GM18867 (cell line): ENCODE results near the gene CALU.

Experiments
- ATAC-seq: cut with Tn5 transposase; IDR thresholded peaks from one replicate; pipeline ENCODE4 v1.9.1; 2021; ENCODE audit warnings: mild to moderate bottlenecking, moderate library complexity; ENCODE audit not compliant: unreplicated experiment

The CALU gene

DNA sequence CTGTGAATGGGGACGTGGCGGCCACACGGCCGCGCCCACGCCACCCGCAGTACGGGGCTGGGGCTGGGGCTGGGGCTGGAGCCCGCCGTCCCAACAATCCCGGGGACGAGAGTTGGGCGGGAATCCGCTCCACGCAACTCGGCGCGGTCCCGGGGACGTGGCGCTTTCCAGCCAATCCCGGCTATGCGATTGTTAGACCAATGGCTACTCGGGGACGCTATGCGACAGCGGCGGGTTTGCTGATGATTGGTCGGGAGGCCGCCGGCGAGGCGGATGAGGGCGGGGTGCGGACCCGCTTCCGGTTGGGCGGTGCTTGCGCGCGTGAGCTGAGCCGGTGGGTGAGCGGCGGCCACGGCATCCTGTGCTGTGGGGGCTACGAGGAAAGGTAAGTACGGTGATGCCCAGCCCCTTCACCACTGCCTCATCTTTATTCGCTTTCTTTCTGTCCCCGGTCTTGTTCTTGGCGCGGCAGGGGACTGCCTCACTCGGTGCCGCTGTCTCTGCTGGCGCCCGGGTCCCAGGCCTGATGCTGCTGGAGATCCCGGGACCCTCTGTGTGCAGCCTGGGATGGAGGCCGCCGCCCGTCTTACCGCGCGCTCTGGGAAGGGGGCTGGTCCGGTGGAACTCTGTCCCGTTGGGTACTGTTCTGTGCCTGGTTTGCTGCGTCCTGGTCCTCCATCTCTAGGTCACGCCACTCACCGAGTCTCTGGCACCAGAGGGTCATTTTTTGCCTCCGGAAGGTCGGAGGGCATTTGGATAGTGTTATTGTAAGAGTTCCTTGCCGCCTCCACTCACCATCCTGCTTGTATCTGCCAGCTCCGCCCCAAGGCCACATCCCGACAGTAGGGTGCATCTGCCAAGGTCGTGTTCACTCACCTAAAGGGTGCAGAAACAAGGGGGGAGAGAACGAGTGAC, at the start of gene CALU:
Gene CALU, plus strand, starts transcription at position 312 of the 915 bp plus-strand sequence. CDS start 9,225 bp downstream, outside the sequence.
- peak; percentile 98 for ATAC-seq

DNA sequence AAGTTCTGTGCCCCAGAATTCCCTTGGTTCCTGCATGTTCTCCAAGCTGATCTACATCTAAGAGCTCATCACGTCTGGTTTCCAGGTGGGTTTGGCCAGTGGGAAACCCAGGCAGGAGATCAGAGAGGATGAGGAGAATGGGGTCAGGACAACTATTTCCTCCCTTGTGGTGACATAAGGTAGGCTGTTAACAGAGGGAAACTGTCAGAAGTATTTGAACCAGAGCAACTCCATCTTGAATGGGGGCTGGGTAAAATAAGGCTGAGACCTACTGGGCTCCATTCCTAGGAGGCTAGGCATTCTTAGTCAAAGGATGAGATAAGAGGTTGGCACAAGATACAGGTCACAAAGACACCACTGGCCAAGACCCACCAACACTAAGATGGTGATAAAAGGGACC, 47.9 kb upstream of the CALU start:
- ATAC-seq = no peak

DNA sequence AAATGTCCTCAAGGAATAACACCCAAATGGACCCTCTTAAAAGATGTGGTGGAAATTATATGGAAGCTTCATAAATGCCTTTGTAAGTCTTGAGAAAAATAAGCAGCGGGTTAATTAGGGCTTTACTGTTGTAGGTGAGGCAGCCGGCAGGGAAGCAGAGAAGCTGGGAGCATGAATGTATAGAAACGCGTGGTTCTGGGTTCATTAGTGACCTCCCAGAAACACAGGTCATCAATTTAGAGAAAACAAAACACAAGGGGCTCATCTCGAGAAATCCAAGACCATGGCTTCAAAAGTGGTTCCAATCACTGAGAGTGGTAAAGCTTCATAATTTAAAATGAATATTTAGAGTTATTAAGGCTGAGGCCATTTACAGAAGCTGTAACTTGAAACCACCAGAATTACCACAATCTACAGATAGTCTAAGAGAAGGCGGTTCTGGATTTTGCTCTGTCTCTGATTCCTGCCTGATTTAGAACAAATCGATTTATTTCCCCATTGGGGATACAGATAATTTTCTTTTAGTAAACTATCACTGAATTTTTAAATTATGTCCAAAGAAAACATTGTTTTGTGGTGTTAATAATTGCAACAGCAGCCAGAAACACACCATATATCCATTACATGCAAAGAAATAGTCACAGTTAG, 46.4 kb upstream of the CALU start:
- no peak for ATAC-seq

- no peak for ATAC-seq
Measured at GRCh38 chr7:128693373-128694015, 45.7 kb upstream of the CALU start.

- ATAC-seq = no peak
Measured at GRCh38 chr7:128694738-128695137, 44.4 kb upstream of the CALU start.

DNA sequence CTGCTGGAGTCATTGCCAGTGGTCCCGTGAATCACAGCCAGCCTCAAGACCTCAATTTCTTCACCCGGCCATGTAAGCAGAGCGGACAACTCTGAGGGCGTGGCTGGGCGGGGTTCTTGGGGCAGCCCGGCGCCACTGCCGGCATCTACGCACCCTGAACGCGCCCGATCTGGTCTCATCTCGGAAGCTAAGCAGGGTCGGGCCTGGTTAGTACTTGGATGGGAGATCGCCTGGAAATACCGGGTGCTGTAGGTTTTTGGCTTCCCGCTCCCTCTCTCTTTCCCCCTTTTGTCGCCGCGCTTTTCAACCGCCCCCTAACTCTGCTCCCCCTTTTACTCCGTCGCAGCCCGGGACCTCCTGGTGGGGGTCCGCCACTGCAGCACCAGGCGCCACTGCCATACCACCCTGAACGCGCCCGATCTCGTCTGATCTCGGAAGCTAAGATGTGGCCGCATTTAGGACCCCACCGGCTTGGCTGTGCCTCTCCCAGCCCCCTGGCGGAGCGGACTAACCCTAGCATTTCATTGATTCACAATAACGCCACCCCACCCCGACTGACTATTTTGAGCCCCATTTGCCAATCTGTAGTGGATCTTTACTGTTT, 41.8 kb upstream of the CALU start:
- peak; percentile 44 for ATAC-seq

GRCh38 chr7:128699196-128699712, 39.9 kb upstream of the CALU start:
- no peak for ATAC-seq

DNA sequence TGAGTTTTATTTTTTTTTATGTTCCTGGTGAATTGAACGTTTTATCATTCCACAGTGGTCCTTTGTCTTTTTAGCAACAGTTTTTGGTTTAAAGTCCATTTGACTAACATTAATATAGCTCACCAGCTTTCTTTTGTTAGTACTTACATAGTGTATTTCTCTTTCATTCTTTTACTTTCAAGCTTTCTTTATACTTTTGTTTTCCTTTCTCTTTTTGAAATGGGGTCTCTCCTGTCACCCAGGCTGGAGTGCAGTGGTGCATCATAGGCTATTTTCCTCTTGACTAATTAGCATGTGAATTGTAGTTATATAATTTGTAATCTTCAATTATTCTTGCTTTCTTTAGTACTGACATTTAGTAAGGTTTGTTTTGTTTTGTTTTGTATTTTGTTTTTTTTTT, 39.3 kb upstream of the CALU start:
- ATAC-seq = no peak

DNA sequence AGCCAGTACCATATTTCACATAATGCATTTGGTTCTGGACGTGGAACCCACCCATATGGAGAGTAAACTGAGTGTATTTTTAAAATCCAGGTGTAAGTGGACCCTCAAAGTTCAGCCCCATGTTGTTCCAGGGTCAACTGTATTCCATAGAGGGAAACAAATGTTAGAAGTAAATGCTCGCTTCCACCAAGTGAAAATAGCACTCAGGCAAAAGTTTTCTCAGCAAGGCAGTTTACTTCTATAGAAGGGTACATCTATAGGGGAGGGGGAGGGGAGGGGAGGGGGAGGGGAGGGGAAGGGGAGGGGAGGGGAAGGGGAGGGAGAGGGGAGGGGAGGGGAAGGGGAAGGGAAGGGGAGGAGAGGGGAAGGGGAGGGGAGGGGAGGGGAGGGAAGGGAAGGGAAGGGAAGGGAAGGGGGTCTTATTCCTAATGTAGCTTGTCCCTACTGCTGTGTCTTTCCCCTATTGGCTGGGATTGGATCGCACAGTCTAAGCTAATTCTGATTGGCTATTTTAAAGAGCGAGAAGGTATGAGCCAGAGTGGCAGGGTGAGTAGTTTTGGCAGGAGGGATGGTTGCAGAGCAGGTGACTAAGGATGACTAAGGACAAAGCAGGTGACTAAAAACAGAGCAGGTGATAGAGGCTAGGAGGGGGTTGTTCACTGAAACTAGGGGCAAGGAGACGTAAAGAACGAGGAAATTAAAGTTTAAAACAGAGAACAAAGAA, 37.9 kb upstream of the CALU start:
- no peak for ATAC-seq

- ATAC-seq = no peak
Measured at GRCh38 chr7:128703609-128704241, 35.4 kb upstream of the CALU start.

DNA sequence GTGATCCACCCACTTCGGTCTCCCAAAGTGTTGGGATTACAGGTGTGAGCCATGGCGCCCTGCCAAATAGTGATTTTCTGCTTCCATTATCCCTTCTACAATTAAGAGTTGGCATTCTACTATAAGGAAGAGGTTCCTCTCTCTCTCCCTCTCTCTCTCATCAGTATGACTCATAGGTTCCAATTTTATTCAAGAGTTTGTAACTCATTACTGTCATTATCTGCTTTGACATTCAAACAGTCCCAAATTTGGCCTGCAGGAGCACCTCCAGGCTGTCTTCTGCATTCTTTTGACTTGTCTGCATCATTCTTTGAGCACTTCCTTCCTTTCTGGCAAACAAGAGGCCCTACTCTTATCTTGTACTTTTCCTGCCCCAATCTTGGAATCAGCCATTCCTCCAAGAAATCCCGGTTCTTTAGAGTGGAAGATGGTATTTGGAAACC, 33.2 kb upstream of the CALU start:
- no peak for ATAC-seq

- no peak for ATAC-seq
Measured at GRCh38 chr7:128707752-128708151, 31.4 kb upstream of the CALU start.

- no peak for ATAC-seq
Measured at GRCh38 chr7:128708235-128708634, 30.9 kb upstream of the CALU start.

- no peak for ATAC-seq
Measured at GRCh38 chr7:128708824-128709223, 30.3 kb upstream of the CALU start.

DNA sequence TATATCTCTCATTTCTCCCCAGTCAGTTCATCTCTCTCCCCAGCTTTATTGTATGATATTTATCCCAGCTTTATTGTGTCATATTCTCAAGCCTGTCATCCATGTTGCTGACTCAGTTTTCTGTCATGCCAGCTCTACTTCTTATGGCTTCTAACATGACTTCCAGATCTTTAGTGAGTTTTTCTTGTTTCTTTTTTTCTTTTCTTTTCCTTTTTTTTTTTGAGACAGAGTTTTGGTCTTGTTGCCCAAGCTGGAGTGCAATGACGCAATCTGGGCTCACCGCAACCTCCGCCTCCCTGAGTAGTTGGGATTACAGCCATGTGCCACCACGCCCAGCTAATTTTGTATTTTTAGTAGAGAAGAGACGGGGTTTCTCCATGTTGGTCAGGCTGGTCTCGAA, 28.7 kb upstream of the CALU start:
- no peak for ATAC-seq

DNA sequence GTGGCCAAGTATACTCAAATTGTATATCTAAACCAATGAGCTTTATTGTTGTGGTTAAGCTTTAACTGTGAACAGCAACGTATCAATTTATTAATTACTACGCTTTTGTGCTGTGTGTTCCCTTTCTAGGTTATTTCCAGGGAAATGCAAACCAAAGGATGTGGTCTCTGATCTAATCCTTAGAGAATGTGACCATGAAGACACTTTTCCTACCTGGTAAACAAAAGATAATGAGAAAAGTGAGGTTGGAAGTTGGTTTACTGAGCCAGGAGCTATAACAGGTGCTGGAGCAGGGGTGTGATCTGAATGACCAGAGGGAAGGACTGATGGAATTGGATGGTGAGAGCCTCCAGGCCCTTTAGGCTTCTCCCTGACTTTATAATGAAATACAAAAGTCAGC, 25.4 kb upstream of the CALU start:
- no peak for ATAC-seq

GRCh38 chr7:128714701-128715495, 24.3 kb upstream of the CALU start:
- ATAC-seq = no peak

GRCh38 chr7:128718967-128719642, 20.1 kb upstream of the CALU start:
- ATAC-seq = no peak

GRCh38 chr7:128721376-128721775, 17.8 kb upstream of the CALU start:
- no peak for ATAC-seq
